Astrocyte (in vitro differentiated cells and primary cell): Measurements from ENCODE around the gene C16orf46. TPM values are rescaled to one million over a fixed set of nuclear protein-coding genes. Genes with fewer than 3 reads are reported as not detected.

Experiments
- DNase-seq: peaks from one replicate; pipeline ENCODE4 v3.0.0-alpha.2; 2010; ENCODE audit warnings: low read depth
- FAIRE-seq: peaks from 2 replicates; lab custom pipeline; 2011; peaks lifted over from hg19 to GRCh38; lab: Jason Lieb, UNC
- H2AFZ ChIP-seq: 2 replicates; pipeline ENCODE4 v1.6.0; 2012; ENCODE audit warnings: low read depth, low read length, inconsistent platforms
- H3K27ac ChIP-seq: 2 replicates; pipeline ENCODE4 v1.5.1; 2011; ENCODE audit warnings: low read depth, low read length, inconsistent platforms
- H3K27me3 ChIP-seq: 2 replicates; pipeline ENCODE4 v1.6.0; 2011; ENCODE audit warnings: low read length, inconsistent platforms; ENCODE audit not compliant: insufficient read depth
- H3K36me3 ChIP-seq: 2 replicates; pipeline ENCODE4 v1.5.1; 2011; ENCODE audit warnings: low read length, inconsistent platforms; ENCODE audit not compliant: insufficient read depth
- H3K4me1 ChIP-seq: 2 replicates; pipeline ENCODE4 v1.5.1; 2011; ENCODE audit warnings: low read length, inconsistent platforms; ENCODE audit not compliant: insufficient read depth
- H3K4me2 ChIP-seq: 2 replicates; pipeline ENCODE4 v1.6.0; 2012; ENCODE audit warnings: low read length, inconsistent platforms
- H3K4me3 ChIP-seq: 2 replicates; pipeline ENCODE4 v1.5.1; 2011; ENCODE audit warnings: low read depth, mild to moderate bottlenecking, low read length, inconsistent platforms; ENCODE audit not compliant: insufficient read depth
- H3K79me2 ChIP-seq: 2 replicates; pipeline ENCODE4 v1.6.0; 2012; ENCODE audit warnings: mild to moderate bottlenecking, low read length, inconsistent platforms; ENCODE audit not compliant: insufficient read depth
- H3K9ac ChIP-seq: 2 replicates; pipeline ENCODE4 v1.6.0; 2012; ENCODE audit warnings: mild to moderate bottlenecking, low read length, inconsistent platforms
- H3K9me3 ChIP-seq: 2 replicates; pipeline ENCODE4 v1.5.1; 2012; ENCODE audit warnings: low read depth, mild to moderate bottlenecking, low read length, inconsistent platforms; ENCODE audit not compliant: insufficient read depth
- H4K20me1 ChIP-seq: 2 replicates; pipeline ENCODE4 v1.6.0; 2012; ENCODE audit warnings: low read length, inconsistent platforms; ENCODE audit not compliant: insufficient read depth
- H3K27ac Mint-ChIP-seq: one replicate; pipeline ENCODE4 v1.8.0; 2021; ENCODE audit warnings: mild to moderate bottlenecking, mixed read lengths; ENCODE audit not compliant: unreplicated experiment
- H3K27me3 Mint-ChIP-seq: one replicate; pipeline ENCODE4 v1.8.0; 2021; ENCODE audit warnings: low read depth, mixed read lengths; ENCODE audit not compliant: unreplicated experiment
- H3K36me3 Mint-ChIP-seq: one replicate; pipeline ENCODE4 v1.8.0; 2021; ENCODE audit warnings: low read depth, mixed read lengths; ENCODE audit not compliant: unreplicated experiment
- H3K4me1 Mint-ChIP-seq: one replicate; pipeline ENCODE4 v1.8.0; 2021; ENCODE audit warnings: low read depth, mixed read lengths; ENCODE audit not compliant: unreplicated experiment
- H3K4me3 Mint-ChIP-seq: one replicate; pipeline ENCODE4 v1.8.0; 2021; ENCODE audit warnings: mild to moderate bottlenecking, moderate library complexity, mixed read lengths; ENCODE audit not compliant: unreplicated experiment
- H3K9me3 Mint-ChIP-seq: one replicate; pipeline ENCODE4 v1.8.0; 2021; ENCODE audit warnings: mild to moderate bottlenecking, mixed read lengths; ENCODE audit not compliant: unreplicated experiment
- CTCF ChIP-seq: IDR thresholded peaks from 2 replicates; pipeline ENCODE4 v1.5.1; 2011; ENCODE audit warnings: low read depth, mild to moderate bottlenecking, inconsistent platforms, low read length, moderate library complexity; ENCODE audit not compliant: insufficient read depth
- EZH2 ChIP-seq: IDR thresholded peaks from 2 replicates; pipeline ENCODE4 v1.6.1; 2012; ENCODE audit warnings: mild to moderate bottlenecking, low read length, inconsistent platforms; ENCODE audit not compliant: insufficient read depth
- total RNA-seq: library from RNA; stranded (reverse); gene quantifications from 2 replicates; pipeline ENCODE4 v1.2.1, GENCODE V29; 2021

C16orf46 gene
- total RNA-seq, 1 donor from 2014 or later, result 1.8 TPM

GRCh38 chr16:81099958-81100357 lies 22.9 kb upstream of the C16orf46 start:
- Mint-ChIP-seq H3K36me3 (no peaks in the 10 kb centered on the region), H3K27me3 (no peaks in the 10 kb centered on the region), H3K9me3 (no peaks in the 10 kb centered on the region), H3K4me1 (peaks cover 2% of the 10 kb centered on the region), H3K27ac (no peak overlapping the region), H3K4me3 (no peak overlapping the region)
- Histone ChIP-seq H3K4me2 (no peak overlapping the region), H3K4me3 (no peak overlapping the region), H3K9me3 (no peaks in the 10 kb centered on the region), H3K36me3 (no peaks in the 10 kb centered on the region), H3K27me3 (no peaks in the 10 kb centered on the region), H2AFZ (no peak overlapping the region), H3K9ac (no peak overlapping the region), H3K27ac (no peak overlapping the region), H3K79me2 (peaks cover 2% of the 10 kb centered on the region), H3K4me1 (peaks cover 4% of the 10 kb centered on the region), H4K20me1 (no peaks in the 10 kb centered on the region)
- no peak for DNase-seq
- no peak for FAIRE-seq
- TF ChIP-seq CTCF, result no peak
- no peak for TF ChIP-seq EZH2

GRCh38 chr16:81097230-81097629 lies 20.2 kb upstream of the C16orf46 start:
- H3K4me3 ChIP-seq, result no peak overlapping the region
- no peaks in the 10 kb centered on the region for H3K27me3 ChIP-seq
- H3K27ac Mint-ChIP-seq, result no peak overlapping the region

More at GRCh38 chr16:81097230-81097629, 20.2 kb upstream of the C16orf46 start:
- no peaks in the 10 kb centered on the region for H3K27me3 Mint-ChIP-seq
- no peaks in the 10 kb centered on the region for H3K36me3 ChIP-seq
- H3K9me3 ChIP-seq, result no peaks in the 10 kb centered on the region
- FAIRE-seq (no peak), DNase-seq (no peak)
- no peak overlapping the region for H3K4me3 Mint-ChIP-seq
- TF ChIP-seq EZH2 (no peak), CTCF (no peak)
- peaks cover 10% of the 10 kb centered on the region for H3K4me1 ChIP-seq
- no peaks in the 10 kb centered on the region for H3K9me3 Mint-ChIP-seq
- H3K9ac ChIP-seq, result no peak overlapping the region
- no peaks in the 10 kb centered on the region for H3K36me3 Mint-ChIP-seq
- no peak overlapping the region for H3K4me2 ChIP-seq
- no peaks in the 10 kb centered on the region for H4K20me1 ChIP-seq
- peaks cover 27% of the 10 kb centered on the region for H3K79me2 ChIP-seq
- H3K27ac ChIP-seq, result no peak overlapping the region
- H3K4me1 Mint-ChIP-seq, result peaks cover 2% of the 10 kb centered on the region
- no peak overlapping the region for H2AFZ ChIP-seq
